ENCODE measurements around the gene PDE4D.

The PDE4D gene

DNA sequence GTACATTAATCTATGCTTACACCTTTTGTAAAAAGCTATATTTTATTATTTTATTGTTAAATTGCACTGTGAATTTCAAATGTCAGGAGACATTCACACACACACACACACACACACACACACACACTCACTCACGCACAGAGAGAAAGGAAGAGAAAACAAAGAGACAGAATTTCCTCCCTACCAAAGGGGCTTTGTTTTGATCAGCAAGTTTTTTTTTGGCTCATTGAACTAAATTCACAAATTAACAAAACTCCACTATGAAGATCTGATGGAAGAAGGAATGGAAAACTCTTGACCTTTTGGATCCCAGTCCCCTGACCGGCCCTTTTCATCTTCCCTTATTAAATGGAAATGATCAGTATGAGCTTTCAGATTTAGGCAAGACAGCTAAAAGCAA is 161.2 kb downstream of the PDE4D start:
- no peak for FAIRE-seq

DNA sequence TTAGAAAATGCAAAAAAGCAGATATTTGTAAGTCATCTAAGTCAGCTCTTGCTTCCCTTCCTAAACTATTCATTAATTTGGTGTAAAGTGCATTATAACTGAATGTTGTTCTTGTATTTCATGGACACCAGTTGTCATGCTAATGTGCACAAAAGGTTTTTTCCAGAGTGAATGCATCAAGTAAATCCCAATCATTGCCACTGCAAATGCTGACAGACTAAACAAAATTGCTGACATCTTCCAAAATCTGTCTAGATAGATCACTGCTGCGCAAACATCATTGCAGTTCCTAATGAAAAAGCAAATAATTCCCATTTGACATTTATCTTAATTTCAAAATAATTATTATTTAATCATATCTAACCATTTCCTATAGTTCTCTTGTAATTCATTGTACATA is 161.7 kb downstream of the PDE4D start:
- no peak for FAIRE-seq

DNA sequence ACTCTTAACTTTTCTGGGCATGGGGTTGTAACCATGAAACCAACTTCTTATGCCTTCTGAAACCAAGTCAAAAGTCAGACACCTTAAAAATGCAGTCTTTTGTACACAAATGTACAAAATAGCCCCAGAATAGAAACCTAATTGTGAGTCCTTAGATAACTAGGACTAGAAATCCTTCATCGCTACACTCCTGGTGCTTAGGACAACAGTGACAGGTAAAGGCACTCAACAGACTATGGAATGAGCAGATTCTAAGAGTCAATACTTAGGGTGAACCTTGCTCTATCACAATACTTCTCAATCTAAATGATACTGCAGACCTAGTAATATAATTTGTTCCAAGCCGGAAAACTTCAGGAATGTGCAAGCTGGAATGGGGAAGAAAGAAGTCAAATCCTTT is 163.7 kb downstream of the PDE4D start:
- FAIRE-seq, result no peak

DNA sequence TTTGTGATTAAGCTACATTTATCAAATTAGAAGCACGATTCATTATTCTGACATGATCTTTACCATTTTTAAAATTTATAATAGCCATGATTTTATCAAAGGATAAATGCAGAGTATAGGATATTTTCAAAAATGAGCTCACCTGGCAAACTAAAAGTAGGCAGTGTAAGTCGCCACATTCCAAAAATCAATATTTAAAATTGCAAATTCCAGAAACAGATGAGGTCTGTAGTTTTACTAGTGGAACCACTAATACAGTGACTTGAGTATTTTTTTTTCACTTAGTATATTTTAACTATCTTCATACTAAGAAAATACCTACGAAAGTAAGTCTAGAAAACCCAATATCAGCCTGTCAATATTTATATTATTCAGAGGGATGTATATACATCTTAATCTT is 164.2 kb downstream of the PDE4D start:
- no peak for FAIRE-seq

DNA sequence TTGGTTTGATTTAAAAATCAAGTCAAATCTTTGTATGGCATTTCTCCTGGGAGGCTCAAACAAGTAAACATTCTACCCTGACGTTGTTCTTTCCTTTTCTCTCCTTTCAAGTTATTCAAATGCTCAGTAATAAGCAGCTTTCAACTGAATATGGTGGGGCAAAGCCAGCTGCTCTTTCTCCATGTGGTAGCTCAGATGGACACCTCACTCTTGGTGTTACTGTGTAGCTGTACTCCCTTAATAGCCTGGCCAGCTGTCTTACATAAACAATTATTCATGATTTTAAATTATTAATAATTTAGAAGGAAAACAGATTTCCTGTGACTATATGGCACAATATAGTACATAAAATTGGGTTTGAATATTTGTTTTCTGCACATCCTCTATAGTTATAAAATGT is 165.2 kb downstream of the PDE4D start:
- FAIRE-seq, result no peak

DNA sequence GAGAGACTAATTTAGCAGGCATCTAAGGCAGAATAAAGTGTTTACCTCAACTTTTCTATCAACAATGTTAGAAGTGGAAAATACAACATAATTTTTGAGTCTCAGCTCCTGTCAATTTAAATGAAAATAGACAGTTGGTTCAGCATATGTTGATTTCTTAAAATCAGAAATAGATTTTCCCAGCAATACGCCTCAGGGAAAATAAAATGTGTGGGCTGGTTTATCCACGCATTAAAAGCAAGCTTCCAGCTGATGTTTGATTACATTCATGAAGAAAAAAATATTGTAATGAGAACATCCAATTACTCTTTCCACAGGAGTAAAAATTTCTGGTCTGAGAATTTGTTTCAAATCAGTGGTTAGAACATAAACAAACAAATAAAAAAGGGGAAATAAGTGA is 166.3 kb downstream of the PDE4D start:
- FAIRE-seq, result no peak

DNA sequence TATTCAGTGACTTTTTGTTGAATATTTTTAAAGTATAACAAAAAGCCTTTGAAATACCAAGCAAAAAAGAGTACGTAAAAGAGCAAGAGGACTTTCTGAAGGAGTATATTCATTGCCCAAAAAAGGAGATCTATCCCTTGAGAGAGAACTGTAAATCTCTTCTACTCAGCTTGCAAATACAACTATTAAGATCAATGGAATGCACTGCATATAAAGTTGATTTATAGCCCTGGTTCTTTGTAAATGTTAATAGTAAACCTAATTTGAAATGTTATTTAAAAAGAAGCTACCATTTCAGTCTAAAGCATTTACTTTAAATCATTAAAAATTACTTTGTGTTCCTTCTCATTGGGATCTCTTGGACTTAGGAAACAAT is 168.1 kb downstream of the PDE4D start:
- no peak for FAIRE-seq

DNA sequence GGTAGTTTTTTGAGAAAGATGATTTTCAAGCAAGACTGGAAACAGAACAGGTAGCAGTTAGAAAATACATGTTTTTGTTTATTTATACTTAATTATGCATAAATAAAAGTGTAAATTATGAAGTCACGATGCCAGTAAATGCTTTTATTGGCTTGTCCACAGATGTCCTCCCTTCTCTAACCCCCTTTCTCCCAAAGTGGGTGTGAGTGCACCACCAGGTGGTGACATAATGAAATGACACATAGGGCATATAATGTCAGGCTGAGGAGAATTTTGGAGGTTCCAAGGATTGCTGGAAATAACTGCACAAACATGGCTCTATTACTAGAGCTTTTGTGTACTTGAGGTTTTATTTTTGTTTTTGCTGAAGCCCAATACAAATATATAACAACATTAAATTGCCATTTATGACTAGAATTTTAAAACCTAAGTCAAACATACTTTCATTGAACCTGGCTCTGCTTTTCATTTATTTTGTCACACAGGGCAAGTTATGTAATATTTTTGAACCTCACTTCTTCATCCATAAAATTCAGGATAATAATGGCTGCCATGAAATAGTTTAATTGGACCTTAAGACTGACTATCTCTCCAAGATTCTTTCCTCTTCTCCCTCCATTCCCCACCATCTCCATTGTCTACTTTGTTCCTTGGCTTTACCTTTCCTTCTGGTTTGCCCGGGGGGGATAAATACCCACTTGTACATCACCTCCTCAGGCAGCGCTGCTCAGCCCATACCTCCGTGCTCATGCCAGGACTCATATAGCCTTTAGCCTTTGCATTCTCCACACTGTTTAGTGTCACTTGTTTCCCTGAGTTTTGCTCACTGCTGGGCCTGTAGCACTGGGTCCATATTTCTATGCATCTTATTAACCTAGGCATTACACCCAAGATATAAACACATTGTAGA is 168.8 kb downstream of the PDE4D start:
- peak; percentile 72 for FAIRE-seq

DNA sequence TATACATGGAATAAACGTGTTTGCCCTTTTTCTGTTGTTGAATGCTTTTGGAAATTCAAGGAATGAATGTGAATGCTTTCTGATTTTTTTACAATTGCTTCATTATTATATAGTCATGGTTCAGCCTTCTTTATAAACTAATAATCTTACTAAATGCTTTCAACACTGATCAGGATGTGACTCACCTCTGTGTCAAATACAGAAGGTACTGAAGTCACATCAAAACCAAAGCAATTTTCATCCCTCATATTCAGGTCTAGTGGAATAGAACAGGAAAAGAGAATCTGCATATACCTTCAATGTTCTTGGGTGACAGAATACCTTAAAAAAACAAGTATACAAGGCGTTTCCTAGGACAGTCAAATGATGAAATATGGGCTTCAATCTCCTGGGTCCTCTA is 170.7 kb downstream of the PDE4D start:
- no peak for FAIRE-seq

DNA sequence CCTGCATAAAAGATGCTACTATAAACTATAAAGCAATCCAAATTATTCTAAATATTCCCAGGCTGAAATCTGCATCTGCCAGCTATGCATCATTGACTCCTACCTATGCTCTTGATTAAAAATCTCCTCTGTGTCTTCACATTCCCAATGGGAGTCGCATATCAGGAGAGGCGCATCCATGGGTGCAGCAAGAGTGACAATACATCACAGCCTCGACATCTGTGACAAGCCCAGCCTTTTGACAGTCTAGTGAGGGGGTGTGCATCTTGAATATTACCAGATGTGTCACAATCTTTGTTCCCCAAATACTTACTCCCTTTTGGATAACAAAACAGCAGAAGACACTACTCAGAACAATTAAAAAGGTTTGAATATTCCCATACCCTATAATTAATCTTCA is 171.8 kb downstream of the PDE4D start:
- no peak for FAIRE-seq

DNA sequence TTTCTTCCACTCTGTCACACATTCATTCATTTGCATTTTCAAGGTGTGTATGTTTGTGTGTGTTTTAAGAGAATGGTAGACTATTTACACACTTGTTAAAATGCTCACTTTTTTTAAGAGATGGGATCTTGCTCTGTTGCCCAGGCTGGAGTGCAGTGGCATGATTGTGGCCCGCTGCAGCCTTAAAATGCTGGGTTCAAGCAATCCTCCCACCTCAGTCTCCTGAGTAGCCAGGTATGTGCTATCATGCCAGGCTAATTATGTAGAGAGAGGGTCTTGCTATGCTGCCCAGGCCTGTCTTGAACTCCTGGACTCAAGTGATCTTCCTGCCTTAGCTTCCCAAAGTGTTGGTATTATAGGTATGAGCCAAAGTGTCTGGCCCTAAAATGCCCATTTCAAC is 173.5 kb downstream of the PDE4D start:
- FAIRE-seq, result no peak

DNA sequence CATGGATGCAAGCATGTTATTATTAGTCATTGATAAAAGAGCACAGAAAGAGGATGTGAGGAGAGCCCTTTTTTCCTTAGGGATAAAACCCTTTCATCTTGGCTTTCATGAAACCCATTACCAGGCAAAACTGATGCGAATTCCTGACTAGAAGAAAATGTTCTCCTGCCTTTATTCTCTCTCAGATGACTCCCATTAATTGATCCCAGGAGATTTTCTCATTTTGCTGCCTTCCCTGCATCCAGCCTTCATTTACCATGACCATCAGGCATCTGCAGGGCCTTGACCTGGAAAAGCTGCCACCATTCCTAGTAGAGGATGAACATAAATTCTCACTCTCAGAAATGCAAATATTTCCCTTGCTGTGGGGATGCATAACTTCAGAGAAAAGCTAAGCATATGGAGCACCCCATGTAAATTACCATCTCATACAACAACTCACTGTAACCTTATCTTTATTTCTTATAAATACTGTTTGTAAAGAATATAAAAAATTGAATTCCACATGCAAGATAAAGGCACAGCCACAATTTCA is 176.5 kb downstream of the PDE4D start:
- no peak for FAIRE-seq

DNA sequence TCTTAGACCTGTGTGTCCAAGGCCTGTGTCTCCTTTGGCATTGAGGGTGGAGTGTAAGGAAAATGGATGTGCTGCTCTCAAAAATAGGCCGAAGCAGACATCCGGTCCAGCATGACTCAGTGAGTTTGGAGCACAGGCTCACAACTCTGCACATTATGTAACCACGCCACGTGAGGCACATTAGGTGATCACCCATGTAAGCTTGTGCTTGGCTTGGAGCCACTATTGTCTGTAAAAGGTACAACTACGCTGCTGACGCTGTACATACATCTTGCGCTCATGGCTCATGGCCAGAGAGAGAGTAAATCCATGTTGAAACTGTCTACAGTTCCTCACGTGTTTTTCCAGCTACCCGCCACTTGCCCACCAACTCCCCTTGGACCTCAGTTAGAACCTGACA is 177.5 kb downstream of the PDE4D start:
- no peak for FAIRE-seq

DNA sequence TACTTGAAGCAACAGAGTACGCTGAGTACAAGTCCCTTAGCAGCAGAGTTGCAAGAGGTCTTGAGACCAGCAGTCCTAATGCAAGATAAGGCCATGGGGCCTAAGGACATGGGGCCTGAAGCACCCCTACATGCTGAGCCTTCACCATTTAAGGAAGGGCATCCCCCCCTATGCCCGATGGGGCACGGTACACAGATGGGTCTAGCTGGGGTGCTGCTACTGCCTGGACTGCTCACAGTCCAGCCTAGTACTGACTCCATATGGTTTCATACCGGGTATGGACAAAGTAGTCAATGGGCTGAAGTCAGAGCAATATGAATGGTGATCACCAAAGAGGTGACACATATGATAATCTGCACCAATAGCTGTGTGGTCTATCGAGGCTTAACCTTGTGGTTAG is 178.3 kb downstream of the PDE4D start:
- FAIRE-seq, result no peak

DNA sequence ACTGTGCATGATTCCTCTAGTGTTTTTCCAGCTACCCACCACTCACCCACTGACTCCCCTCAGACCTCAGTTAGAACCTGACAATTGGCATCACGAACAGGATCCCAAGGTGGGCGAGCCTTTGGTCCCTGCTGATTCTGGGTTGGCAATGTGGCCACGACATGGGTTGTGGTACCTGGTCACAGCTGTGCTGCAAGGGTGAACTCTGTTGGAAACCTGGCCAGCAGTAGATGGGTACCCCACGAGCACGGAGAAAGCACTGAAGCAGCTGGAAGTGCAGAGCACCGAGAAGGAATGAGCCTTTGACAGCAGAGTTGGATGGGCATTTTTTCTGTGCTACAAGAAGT is 180.1 kb downstream of the PDE4D start:
- no peak for FAIRE-seq

DNA sequence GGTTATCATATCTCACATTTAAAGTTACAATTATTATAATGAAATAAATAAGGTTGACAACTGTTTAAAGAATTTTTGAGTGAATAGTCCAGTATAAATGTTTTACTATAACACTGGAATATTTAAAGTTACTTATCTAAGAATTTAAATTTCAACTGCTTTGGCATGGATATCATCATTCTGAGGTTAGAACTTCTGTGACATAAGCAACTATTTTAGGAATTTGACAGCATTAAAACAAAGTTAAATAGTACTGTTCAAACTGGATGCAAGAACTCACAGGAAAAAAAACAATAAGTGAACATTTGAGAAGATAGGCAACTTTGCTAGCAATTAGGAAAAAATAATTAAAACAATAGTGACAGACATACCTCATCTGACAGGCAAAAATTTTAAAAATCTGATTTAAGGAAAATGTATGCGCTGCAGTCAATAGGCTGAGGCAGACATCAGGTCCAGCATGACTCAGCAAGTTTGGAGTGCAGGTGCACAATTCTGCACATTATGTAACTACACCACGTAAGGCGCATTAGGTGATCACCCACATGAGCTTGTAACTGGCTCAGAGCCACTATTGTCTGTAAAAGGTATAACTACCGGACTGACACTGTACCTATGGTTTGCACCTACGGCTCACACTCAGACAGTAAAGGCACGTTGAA is 180.6 kb downstream of the PDE4D start:
- no peak for FAIRE-seq

DNA sequence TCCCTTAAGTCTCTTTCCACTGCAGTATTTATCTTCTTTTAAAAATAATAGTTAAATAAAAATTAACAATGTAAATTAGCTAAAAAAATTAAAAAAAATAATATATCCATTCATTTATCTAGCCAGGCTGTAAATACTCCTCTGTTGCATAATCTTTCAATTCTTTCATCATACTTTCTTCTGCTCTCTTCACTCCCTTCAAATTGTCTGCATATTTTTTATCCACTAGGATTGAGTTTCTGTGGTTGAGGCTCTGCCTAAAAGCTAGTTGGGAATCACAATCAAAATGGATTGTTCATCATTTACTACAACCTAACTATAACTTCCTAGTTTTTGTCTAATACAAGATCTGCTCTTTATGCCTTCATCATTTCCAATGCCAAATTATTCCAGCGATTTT is 182.2 kb downstream of the PDE4D start:
- FAIRE-seq, result no peak

DNA sequence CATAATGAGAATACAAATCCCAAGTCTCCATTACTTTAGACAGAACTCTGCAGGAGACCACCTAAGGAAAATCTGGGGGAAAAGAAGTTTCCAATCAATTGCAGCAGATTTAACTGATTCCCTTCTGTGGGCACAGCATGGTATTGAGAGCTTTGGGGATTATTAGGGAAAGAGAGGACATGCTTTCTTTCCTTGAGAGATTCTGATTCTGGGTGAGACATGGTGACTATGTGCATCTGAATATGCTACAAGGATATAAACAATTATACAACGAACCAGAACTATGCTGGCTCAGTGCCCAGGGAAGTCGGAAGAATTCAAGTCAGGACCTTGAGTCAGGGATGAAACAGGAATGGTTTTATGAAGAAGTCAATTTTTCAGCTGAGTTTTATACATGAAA is 183.7 kb downstream of the PDE4D start:
- FAIRE-seq, result no peak

DNA sequence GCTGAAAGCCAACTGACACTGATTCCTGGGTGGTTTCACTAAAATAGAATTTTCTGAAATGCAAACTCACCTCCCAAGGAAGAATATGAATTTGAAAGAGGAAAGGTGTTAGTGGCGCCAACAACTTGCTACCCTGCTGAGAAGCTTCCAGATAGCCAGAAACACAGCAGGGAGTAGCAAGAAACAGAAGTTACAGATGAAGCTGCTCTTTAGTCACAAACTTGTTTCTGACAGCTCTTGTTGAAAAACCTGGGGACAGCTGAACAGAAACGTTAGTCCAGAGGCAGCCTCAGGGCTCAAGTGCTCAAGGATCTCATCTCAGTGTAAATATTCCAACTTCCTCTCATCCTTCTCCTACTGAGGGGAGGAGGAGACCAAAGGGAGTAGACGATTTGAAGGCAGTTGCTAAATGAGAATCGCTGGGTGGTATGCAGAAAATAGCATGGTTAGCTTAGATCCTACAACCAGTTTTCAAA is 184.1 kb downstream of the PDE4D start:
- FAIRE-seq, result no peak

DNA sequence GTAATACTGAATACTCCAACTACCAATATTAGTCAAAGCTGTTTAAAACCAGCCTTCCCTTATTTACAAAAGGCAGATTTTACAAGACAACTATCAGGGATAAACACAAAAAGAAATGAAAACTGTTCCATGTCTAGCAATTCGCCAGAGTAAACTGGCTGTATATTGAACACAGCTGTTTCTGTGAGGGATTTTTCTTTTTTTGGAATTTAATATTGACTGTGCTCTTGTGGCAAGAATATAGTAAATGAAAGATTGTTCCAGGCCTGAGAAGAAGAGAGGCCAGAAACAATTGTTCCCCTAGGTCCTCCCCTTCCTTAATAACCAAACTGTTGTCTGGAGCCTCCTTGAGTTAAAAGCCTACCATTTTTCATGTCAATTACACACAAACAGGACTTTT is 188.6 kb downstream of the PDE4D start:
- FAIRE-seq, result no peak

DNA sequence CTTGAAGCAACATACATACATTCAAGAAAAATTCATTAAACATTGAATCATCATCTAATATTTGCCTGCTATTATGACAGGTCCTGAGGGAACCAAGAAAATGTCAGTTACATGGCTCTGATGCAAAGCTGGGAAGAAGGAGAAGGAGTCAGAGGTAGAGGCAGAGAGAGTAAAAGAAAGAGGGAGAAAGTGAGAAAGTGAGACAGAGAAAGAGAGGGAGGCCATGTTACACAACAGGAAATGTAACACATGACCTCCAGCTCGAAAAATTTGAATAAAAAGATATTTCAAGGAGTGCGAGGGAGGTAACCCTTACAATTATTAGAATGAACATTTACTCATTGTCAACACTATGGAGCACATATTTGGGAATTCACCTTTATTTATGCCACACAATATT is 189.7 kb downstream of the PDE4D start:
- FAIRE-seq, result no peak

DNA sequence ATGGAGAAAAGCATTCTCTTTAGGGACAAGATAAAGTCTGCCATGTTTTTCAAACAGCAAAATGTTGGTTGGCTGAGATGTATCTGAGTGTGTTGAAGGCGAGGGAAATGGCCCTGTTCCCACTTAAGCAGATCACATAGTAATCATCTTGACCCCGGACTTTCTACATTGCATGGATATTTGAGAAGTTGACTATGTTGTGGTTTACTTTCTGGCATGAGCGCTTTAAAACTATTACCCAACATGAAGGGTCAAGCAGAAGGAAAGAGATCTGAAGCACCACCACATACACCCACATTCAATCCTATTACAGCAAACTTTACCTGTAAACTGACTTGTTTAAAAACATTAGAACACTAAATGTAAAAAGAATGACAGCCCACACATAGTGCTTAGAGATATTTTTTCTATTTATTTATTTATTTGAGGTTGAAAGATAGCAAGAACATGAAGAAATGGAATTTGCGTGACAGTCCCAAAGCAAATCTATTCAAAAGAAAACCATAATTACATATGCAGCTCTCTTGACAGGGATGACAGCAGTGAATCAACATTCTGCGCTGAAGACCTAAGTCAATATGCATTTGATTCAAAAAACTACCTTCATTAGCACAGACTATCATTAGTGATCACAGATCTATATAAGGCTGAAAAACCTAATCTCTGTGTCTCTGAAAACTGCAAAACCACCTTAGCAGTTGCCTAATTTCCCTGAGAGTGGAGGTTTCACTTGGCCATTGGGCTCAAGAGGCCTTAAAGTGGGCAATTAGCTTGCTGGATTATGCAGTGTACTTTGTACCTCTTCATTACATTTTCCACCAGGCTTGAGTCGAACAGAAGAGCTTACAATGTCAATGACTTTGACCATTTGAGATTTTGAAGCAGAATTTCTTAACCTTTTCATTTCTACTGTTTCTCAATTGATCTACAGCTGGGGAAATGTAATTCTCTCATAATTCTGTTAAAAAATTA is 195.0 kb downstream of the PDE4D start:
- FAIRE-seq, result no peak

DNA sequence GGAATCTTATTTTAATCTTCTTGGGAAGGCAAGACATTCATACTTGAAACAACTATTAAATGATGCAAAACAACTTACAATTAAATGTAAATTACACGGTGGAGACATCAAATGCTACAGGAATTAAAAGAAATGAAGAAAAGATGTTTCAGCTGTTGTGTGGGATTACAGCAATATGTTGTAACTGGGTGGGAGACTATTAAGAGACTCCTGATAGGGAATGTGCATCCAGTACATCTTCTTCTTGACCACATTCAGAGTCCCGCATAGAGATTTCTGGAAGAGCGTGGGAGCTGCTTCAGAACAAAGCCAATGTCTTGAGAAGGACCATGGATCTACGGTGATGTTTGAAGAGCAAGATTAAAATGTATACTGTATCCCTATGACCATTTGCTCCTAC is 199.1 kb downstream of the PDE4D start:
- no peak for FAIRE-seq
